Medulla oblongata (tissue), 1 donor: ENCODE data around the gene TBP.
A peak's percentile ranks its signal among the peaks of the same experiment; 100 is the strongest.
"Not testable (repeated sequence)": the region's sequence is repeated elsewhere in the genome, so short reads cannot be mapped to it uniquely, and the experiment has no call there.

Source experiments
- DNase-seq: peaks from one replicate; pipeline ENCODE4 v3.0.0-alpha.2; 2015; ENCODE audit errors: extremely low spot score

Gene TBP

GRCh38 chr6:170554013-170554795, at the start of gene TBP:
Gene TBP (plus strand): TSS chr6:170554369. CDS start chr6:170557030, 2,661 bp downstream.
- peak; percentile 100 for DNase-seq

GRCh38 chr6:170504479-170504878, 49.7 kb upstream of the TBP start:
- no peak for DNase-seq

GRCh38 chr6:170505306-170505705, 48.9 kb upstream of the TBP start:
- DNase-seq = no peak

- DNase-seq = no peak
These were observed 47.7 kb upstream of the TBP start for GRCh38 chr6:170506446-170506845.

GRCh38 chr6:170507728-170508127, 46.4 kb upstream of the TBP start:
- DNase-seq = not testable (repeated sequence)

- DNase-seq = not testable (repeated sequence)
These were observed 45.9 kb upstream of the TBP start for GRCh38 chr6:170508275-170508674.

- not testable (repeated sequence) for DNase-seq
These were observed 45.1 kb upstream of the TBP start for GRCh38 chr6:170508892-170509722.

- DNase-seq = no peak
These were observed 44.5 kb upstream of the TBP start for GRCh38 chr6:170509723-170510018.

- DNase-seq = no peak
These were observed 43.5 kb upstream of the TBP start for GRCh38 chr6:170510631-170511030.

GRCh38 chr6:170512249-170512648, 41.9 kb upstream of the TBP start:
- DNase-seq = no peak

GRCh38 chr6:170514908-170515307, 39.3 kb upstream of the TBP start:
- no peak for DNase-seq

- DNase-seq = peak; percentile 35
These were observed 37.2 kb upstream of the TBP start for GRCh38 chr6:170516783-170517616.

- no peak for DNase-seq
These were observed 31.5 kb upstream of the TBP start for GRCh38 chr6:170522565-170523183.

- DNase-seq = no peak
These were observed 30.7 kb upstream of the TBP start for GRCh38 chr6:170523256-170524171.

- no peak for DNase-seq
These were observed 30.0 kb upstream of the TBP start for GRCh38 chr6:170524172-170524502.

GRCh38 chr6:170525795-170526194, 28.4 kb upstream of the TBP start:
- DNase-seq = no peak

GRCh38 chr6:170527995-170528394, 26.2 kb upstream of the TBP start:
- DNase-seq = not testable (repeated sequence)

GRCh38 chr6:170529839-170530469, 24.2 kb upstream of the TBP start:
- peak; percentile 95 for DNase-seq

- no peak for DNase-seq
These were observed 21.2 kb upstream of the TBP start for GRCh38 chr6:170532867-170533488.

- DNase-seq = no peak
These were observed 20.4 kb upstream of the TBP start for GRCh38 chr6:170533792-170534191.
